HFF-Myc (cell line): ENCODE data around the gene B9D1.

Experiments used
- DNase-seq: peaks from one replicate; pipeline ENCODE4 v3.0.0-alpha.2; 2011; ENCODE audit warnings: low read depth; ENCODE audit errors: extremely low read depth
- H3K4me3 ChIP-seq: replicated peaks from 2 replicates; pipeline ENCODE4 v1.5.1; 2011; ENCODE audit warnings: low read depth, mild to moderate bottlenecking, control low read depth, low read length
- CTCF ChIP-seq: IDR thresholded peaks from 2 replicates; pipeline ENCODE4 v1.5.1; 2012; ENCODE audit warnings: mild to moderate bottlenecking, low read depth, low read length, control low read depth; ENCODE audit errors: missing control alignments

The B9D1 gene

GRCh38 chr17:19385521-19385983 lies 23.0 kb upstream of the B9D1 start:
- TF ChIP-seq CTCF: no peak
- DNase-seq: no peak
- H3K4me3 ChIP-seq: no peak overlapping the region

- peak; percentile 94 for DNase-seq
- no peak for TF ChIP-seq CTCF
- H3K4me3 ChIP-seq: no peak overlapping the region
Measured at GRCh38 chr17:19384723-19385391, 22.3 kb upstream of the B9D1 start.

GRCh38 chr17:19383681-19384470 lies 21.4 kb upstream of the B9D1 start:
- DNase-seq: no peak
- TF ChIP-seq CTCF: no peak
- no peak overlapping the region for H3K4me3 ChIP-seq

GRCh38 chr17:19382531-19383444 lies 20.3 kb upstream of the B9D1 start:
- TF ChIP-seq CTCF: no peak
- no peak overlapping the region for H3K4me3 ChIP-seq
- no peak for DNase-seq

- no peak for DNase-seq
- H3K4me3 ChIP-seq: no peak overlapping the region
- no peak for TF ChIP-seq CTCF
Measured at GRCh38 chr17:19381741-19382444, 19.4 kb upstream of the B9D1 start.

GRCh38 chr17:19381361-19381740 lies 18.8 kb upstream of the B9D1 start:
- H3K4me3 ChIP-seq: no peak overlapping the region
- TF ChIP-seq CTCF: no peak
- DNase-seq: no peak
